SU-DHL-6 (cell line): ENCODE measurements around the gene TCTN2.

ENCODE experiments used
- H2AFZ ChIP-seq: fragments of 200-600 bp; sonication (generic); 2 replicates; pipeline ENCODE4 v1.6.1; 2014; ENCODE audit warnings: low read depth, mild to moderate bottlenecking, moderate library complexity, mixed read lengths, antibody characterized with exemption, low read length; ENCODE audit not compliant: severe bottlenecking
- H3F3A ChIP-seq: fragments of 200-600 bp; shearing (Covaris generic); 2 replicates; pipeline ENCODE4 v1.6.0; 2016; ENCODE audit warnings: antibody characterized with exemption, mild to moderate bottlenecking; ENCODE audit not compliant: insufficient read depth
- H3K27ac ChIP-seq: fragments of 200-600 bp; sonication (generic); 2 replicates; pipeline ENCODE4 v1.5.1; 2016; ENCODE audit warnings: low read depth, mild to moderate bottlenecking, low read length, moderate library complexity, mixed read lengths
- H3K27me3 ChIP-seq: fragments of 200-600 bp; sonication (generic), shearing (Covaris generic); 2 replicates; pipeline ENCODE4 v1.6.0; 2014; ENCODE audit warnings: mild to moderate bottlenecking, low read length
- H3K36me3 ChIP-seq: fragments of 200-600 bp; sonication (generic); 2 replicates; pipeline ENCODE4 v1.6.1; 2014; ENCODE audit warnings: mild to moderate bottlenecking, low read length, mixed read lengths
- H3K4me2 ChIP-seq: fragments of 300-600, 200-600 bp; shearing (Covaris generic), sonication (generic); 2 replicates; pipeline ENCODE4 v1.6.0; 2014; ENCODE audit warnings: low read length, low read depth, mild to moderate bottlenecking; ENCODE audit not compliant: poor library complexity, severe bottlenecking
- H3K4me3 ChIP-seq: fragments of 200-600 bp; sonication (generic); 2 replicates; pipeline ENCODE4 v1.5.1; 2014; ENCODE audit warnings: antibody characterized with exemption, low read length, mild to moderate bottlenecking, mixed read lengths; ENCODE audit not compliant: insufficient read depth, poor library complexity, severe bottlenecking
- H3K79me2 ChIP-seq: fragments of 200-600 bp; sonication (generic); 2 replicates; pipeline ENCODE4 v1.6.1; 2014; ENCODE audit warnings: mild to moderate bottlenecking, low read length, moderate library complexity; ENCODE audit not compliant: insufficient read depth
- H3K9ac ChIP-seq: fragments of 200-600 bp; sonication (generic); 2 replicates; pipeline ENCODE4 v1.7.0; 2014; ENCODE audit warnings: mild to moderate bottlenecking, low read length
- H3K9me2 ChIP-seq: fragments of 200-600 bp; sonication (generic); replicated peaks from 2 replicates; pipeline ENCODE4 v1.6.1; 2014; ENCODE audit warnings: low read length; ENCODE audit not compliant: insufficient read depth
- H3K9me3 ChIP-seq: fragments of 200-600 bp; sonication (generic); 2 replicates; pipeline ENCODE4 v1.6.1; 2014; ENCODE audit warnings: low read length, mixed read lengths; ENCODE audit not compliant: insufficient read depth
- H4K20me1 ChIP-seq: fragments of 200-600 bp; sonication (generic); 2 replicates; pipeline ENCODE4 v1.6.1; 2014; ENCODE audit warnings: low read depth, mild to moderate bottlenecking, antibody characterized with exemption, low read length, moderate library complexity, mixed read lengths
- CTCF ChIP-seq: fragments of 200-600 bp; sonication (generic); IDR thresholded peaks from one replicate; pipeline ENCODE4 v1.5.1; 2017; ENCODE audit warnings: antibody characterized with exemption, mild to moderate bottlenecking, low read length, moderate library complexity; ENCODE audit not compliant: insufficient read depth, poor library complexity, severe bottlenecking
- EZH2phosphoT487 ChIP-seq: fragments of 200-600 bp; sonication (generic), shearing (Covaris generic); conservative IDR thresholded peaks from 2 replicates; pipeline ENCODE4 v1.6.1; 2018; ENCODE audit warnings: mild to moderate bottlenecking, antibody characterized with exemption, low read length, moderate library complexity, mixed read lengths

Gene TCTN2

GRCh38 chr12:123733229-123733628 lies 62.3 kb downstream of the TCTN2 start:
- no peak for TF ChIP-seq EZH2phosphoT487
- TF ChIP-seq CTCF: no peak
- H3K4me2 ChIP-seq: no peak overlapping the region
- no peaks in the 10 kb centered on the region for H3K79me2 ChIP-seq
- H3K27ac ChIP-seq: no peak overlapping the region
- no peak overlapping the region for H3K9ac ChIP-seq
- no peak overlapping the region for H2AFZ ChIP-seq
- H3K36me3 ChIP-seq: peaks cover 14% of the 10 kb centered on the region; the same call in 1 of the 2 replicates
- H3K27me3 ChIP-seq: no peaks in the 10 kb centered on the region
- no peaks in the 10 kb centered on the region for H3F3A ChIP-seq
- no peaks in the 10 kb centered on the region for H3K9me2 ChIP-seq
- H3K4me3 ChIP-seq: no peak overlapping the region
- no peaks in the 10 kb centered on the region for H3K9me3 ChIP-seq
- no peaks in the 10 kb centered on the region for H4K20me1 ChIP-seq

- no peak overlapping the region for H3K9ac ChIP-seq
- no peak overlapping the region for H3K4me2 ChIP-seq
- no peak for TF ChIP-seq CTCF
- TF ChIP-seq EZH2phosphoT487: no peak
- H3K27me3 ChIP-seq: no peaks in the 10 kb centered on the region
- no peaks in the 10 kb centered on the region for H3F3A ChIP-seq
- H4K20me1 ChIP-seq: no peaks in the 10 kb centered on the region
- no peak overlapping the region for H3K4me3 ChIP-seq
- no peaks in the 10 kb centered on the region for H3K79me2 ChIP-seq
- no peaks in the 10 kb centered on the region for H3K9me2 ChIP-seq
- H3K27ac ChIP-seq: no peak overlapping the region
- no peak overlapping the region for H2AFZ ChIP-seq
- no peaks in the 10 kb centered on the region for H3K9me3 ChIP-seq
- peaks cover 15% of the 10 kb centered on the region; the same call in 1 of the 2 replicates for H3K36me3 ChIP-seq
These were observed 63.4 kb downstream of the TCTN2 start for GRCh38 chr12:123734268-123734667.

GRCh38 chr12:123741937-123742572 lies 71.1 kb downstream of the TCTN2 start:
- no peaks in the 10 kb centered on the region for H3K27me3 ChIP-seq
- no peaks in the 10 kb centered on the region for H4K20me1 ChIP-seq
- H2AFZ ChIP-seq: no peak overlapping the region
- TF ChIP-seq EZH2phosphoT487 (no peak), CTCF (no peak)
- H3K79me2 ChIP-seq: no peaks in the 10 kb centered on the region
- H3K27ac ChIP-seq: no peak overlapping the region
- H3K4me2 ChIP-seq: no peak overlapping the region
- H3F3A ChIP-seq: no peaks in the 10 kb centered on the region
- H3K9me3 ChIP-seq: no peaks in the 10 kb centered on the region
- H3K4me3 ChIP-seq: no peak overlapping the region
- H3K36me3 ChIP-seq: peaks cover 10% of the 10 kb centered on the region
- H3K9me2 ChIP-seq: no peaks in the 10 kb centered on the region
- H3K9ac ChIP-seq: no peak overlapping the region
